ENCODE measurements around the gene IFNA6. TPM values are rescaled to one million over a fixed set of nuclear protein-coding genes. Genes with fewer than 3 reads are reported as not detected.

IFNA6 gene
- total RNA-seq, 1 donor from 2014 or later = not detected

DNA sequence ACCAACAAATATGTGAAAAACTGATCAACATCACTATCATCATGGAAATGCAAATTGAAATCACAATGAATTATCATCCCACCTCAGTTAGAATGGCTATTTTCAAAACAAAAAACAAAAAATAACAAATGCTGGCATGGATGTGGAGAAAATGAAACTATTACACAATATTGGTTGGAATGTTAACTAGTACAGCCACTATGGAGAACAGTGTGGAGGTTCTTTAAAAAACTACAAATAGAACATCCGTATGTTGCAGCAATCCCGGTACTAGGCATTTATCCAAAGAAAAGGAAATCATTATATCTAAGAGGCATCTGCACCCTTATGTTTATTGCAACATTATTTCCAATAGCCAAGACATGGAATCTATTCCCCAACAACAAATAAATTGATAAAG is 36.5 kb downstream of the IFNA6 start:
- Mint-ChIP-seq H3K4me1 (peaks cover 5% of the 10 kb centered on the region), H3K36me3 (no peaks in the 10 kb centered on the region), H3K27me3 (ENCODE audit: insufficient read depth, low read depth) (no peaks in the 10 kb centered on the region), H3K4me3 (no peak overlapping the region), H3K27ac (no peak overlapping the region), H3K9me3 (peaks cover 2% of the 10 kb centered on the region)
- no peaks in the 10 kb centered on the region for H4K20me1 ChIP-seq (ENCODE audit: low read depth)
- H3K4me1 ChIP-seq = no peaks in the 10 kb centered on the region
- no peak overlapping the region for H3K27ac ChIP-seq
- TF ChIP-seq, protein P1, sequence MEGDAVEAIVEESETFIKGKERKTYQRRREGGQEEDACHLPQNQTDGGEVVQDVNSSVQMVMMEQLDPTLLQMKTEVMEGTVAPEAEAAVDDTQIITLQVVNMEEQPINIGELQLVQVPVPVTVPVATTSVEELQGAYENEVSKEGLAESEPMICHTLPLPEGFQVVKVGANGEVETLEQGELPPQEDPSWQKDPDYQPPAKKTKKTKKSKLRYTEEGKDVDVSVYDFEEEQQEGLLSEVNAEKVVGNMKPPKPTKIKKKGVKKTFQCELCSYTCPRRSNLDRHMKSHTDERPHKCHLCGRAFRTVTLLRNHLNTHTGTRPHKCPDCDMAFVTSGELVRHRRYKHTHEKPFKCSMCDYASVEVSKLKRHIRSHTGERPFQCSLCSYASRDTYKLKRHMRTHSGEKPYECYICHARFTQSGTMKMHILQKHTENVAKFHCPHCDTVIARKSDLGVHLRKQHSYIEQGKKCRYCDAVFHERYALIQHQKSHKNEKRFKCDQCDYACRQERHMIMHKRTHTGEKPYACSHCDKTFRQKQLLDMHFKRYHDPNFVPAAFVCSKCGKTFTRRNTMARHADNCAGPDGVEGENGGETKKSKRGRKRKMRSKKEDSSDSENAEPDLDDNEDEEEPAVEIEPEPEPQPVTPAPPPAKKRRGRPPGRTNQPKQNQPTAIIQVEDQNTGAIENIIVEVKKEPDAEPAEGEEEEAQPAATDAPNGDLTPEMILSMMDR (IDR thresholded peaks at IDR 0.05) = no peak
- TF ChIP-seq EZH2 (IDR thresholded peaks at IDR 0.05) (no peak), EZH2phosphoT487 (IDR thresholded peaks at IDR 0.05) (no peak)
- no peak overlapping the region for H3K4me3 ChIP-seq
- peaks cover 33% of the 10 kb centered on the region for H3K27me3 ChIP-seq
- H3K9ac ChIP-seq = no peak overlapping the region
- H3K79me2 ChIP-seq (ENCODE audit: low read depth) = no peaks in the 10 kb centered on the region
- H3K9me3 ChIP-seq (ENCODE audit: low read depth) = no peaks in the 10 kb centered on the region
- H3K4me2 ChIP-seq = no peak overlapping the region
- H3K36me3 ChIP-seq = no peaks in the 10 kb centered on the region
- no peak overlapping the region for H2AFZ ChIP-seq (replicated peaks)
- H3F3A ChIP-seq (ENCODE audit: low read depth) = no peaks in the 10 kb centered on the region
- DNase-seq (ENCODE audit: low spot score) = no peak

DNA sequence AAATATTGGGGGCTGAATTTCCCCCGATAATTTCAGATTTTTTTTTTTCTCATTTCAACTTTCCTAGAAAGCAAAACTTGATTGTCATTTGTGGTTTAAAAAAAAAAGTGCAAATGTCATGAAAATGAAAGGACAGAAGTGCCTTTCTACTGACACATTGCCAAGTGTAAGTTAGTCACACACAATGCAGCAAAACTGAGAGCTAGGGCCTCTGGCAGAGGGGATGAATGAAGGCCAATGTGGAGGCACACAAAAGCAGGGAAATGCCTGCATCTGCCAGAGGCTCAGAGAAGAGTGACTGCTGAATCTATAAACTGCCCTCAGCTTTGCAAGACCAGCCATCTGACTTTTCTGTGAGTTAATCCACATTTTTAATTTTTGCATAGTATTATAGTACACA is 38.8 kb downstream of the IFNA6 start:
- Mint-ChIP-seq H3K4me1 (no peaks in the 10 kb centered on the region), H3K9me3 (peaks cover 2% of the 10 kb centered on the region), H3K4me3 (no peak overlapping the region), H3K27me3 (ENCODE audit: insufficient read depth, low read depth) (no peaks in the 10 kb centered on the region), H3K27ac (no peak overlapping the region), H3K36me3 (no peaks in the 10 kb centered on the region)
- Histone ChIP-seq H3K9ac (no peak overlapping the region), H3K27ac (no peak overlapping the region), H3K27me3 (peaks cover 25% of the 10 kb centered on the region), H3K9me3 (ENCODE audit: low read depth) (no peaks in the 10 kb centered on the region), H3K79me2 (ENCODE audit: low read depth) (no peaks in the 10 kb centered on the region), H3K4me1 (no peaks in the 10 kb centered on the region), H3K4me3 (no peak overlapping the region), H3K4me2 (no peak overlapping the region), H4K20me1 (ENCODE audit: low read depth) (no peaks in the 10 kb centered on the region), H3K36me3 (no peaks in the 10 kb centered on the region), H2AFZ (replicated peaks) (no peak overlapping the region), H3F3A (ENCODE audit: low read depth) (no peaks in the 10 kb centered on the region)
- TF ChIP-seq EZH2phosphoT487 (IDR thresholded peaks at IDR 0.05) (no peak), EZH2 (IDR thresholded peaks at IDR 0.05) (no peak)
- TF ChIP-seq, protein P1 (IDR thresholded peaks at IDR 0.05) = no peak
- no peak for DNase-seq (ENCODE audit: low spot score)

DNA sequence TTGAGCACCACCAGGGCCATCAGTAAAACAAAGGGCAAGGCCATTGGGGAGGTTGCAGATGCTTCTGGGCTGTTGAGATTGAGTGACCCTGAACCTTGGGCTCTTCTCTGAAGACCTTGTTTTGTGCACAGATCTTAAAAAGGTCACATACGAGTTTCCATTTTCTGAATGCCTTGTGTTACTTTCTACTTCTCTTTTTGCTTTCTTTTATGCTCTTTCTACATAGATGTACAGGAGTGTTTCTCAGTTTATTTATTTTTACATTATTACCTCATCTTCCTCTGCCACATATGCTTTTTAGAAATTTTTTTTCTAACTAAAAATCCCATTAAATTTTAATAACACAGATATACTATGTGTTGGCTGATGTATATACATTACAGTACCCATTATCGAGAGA is 45.5 kb downstream of the IFNA6 start, which contains the start of gene IFNA5:
IFNA5 (minus strand) TSS at position 101 of the 400 bp plus-strand sequence; CDS start at position 44, 57 bp downstream.
- TF ChIP-seq, protein P1 (IDR thresholded peaks at IDR 0.05) = no peak
- TF ChIP-seq EZH2phosphoT487 (IDR thresholded peaks at IDR 0.05) = no peak
- TF ChIP-seq EZH2 (IDR thresholded peaks at IDR 0.05) = no peak
- Histone ChIP-seq H3K27ac (no peak within 1 kb of the TSS), H3K9ac (no peak within 1 kb of the TSS), H3K36me3 (no peaks in the 10 kb centered on the region), H3K4me3 (no peak within 1 kb of the TSS), H3F3A (ENCODE audit: low read depth) (no peaks in the 10 kb centered on the region), H3K79me2 (ENCODE audit: low read depth) (no peaks in the 10 kb centered on the region), H2AFZ (replicated peaks) (no peak within 1 kb of the TSS), H3K4me1 (no peaks in the 10 kb centered on the region), H3K27me3 (peaks cover 34% of the 10 kb centered on the region), H3K9me3 (ENCODE audit: low read depth) (no peaks in the 10 kb centered on the region), H4K20me1 (ENCODE audit: low read depth) (no peaks in the 10 kb centered on the region), H3K4me2 (no peak within 1 kb of the TSS)
- Mint-ChIP-seq H3K27me3 (ENCODE audit: insufficient read depth, low read depth) (no peaks in the 10 kb centered on the region), H3K4me3 (no peak within 1 kb of the TSS), H3K36me3 (no peaks in the 10 kb centered on the region), H3K4me1 (no peaks in the 10 kb centered on the region), H3K9me3 (no peaks in the 10 kb centered on the region), H3K27ac (no peak within 1 kb of the TSS)
- no peak for DNase-seq (ENCODE audit: low spot score)

Other genes starting within 250 kb of the IFNA6 start
- gene IFNW1, start 209.1 kb downstream of the IFNA6 start, total RNA-seq (ENCODE audit: low replicate concordance) = not detected in 2 replicates
- not detected in 2 replicates for gene IFNA21, start 184.2 kb downstream of the IFNA6 start, total RNA-seq (ENCODE audit: low replicate concordance)
- not detected in 2 replicates for gene IFNA4, start 163.3 kb downstream of the IFNA6 start, total RNA-seq (ENCODE audit: low replicate concordance)
- not detected in 2 replicates for gene IFNA7, start 148.7 kb downstream of the IFNA6 start, total RNA-seq (ENCODE audit: low replicate concordance)
- not detected in 2 replicates for gene IFNA10, start 143.7 kb downstream of the IFNA6 start, total RNA-seq (ENCODE audit: low replicate concordance)
- not detected in 2 replicates for gene IFNA16, start 133.6 kb downstream of the IFNA6 start, total RNA-seq (ENCODE audit: low replicate concordance)
- not detected in 2 replicates for gene IFNA17, start 122.7 kb downstream of the IFNA6 start, total RNA-seq (ENCODE audit: low replicate concordance)
- gene IFNA14, start 110.9 kb downstream of the IFNA6 start, total RNA-seq (ENCODE audit: low replicate concordance) = not detected in 2 replicates
- gene IFNA5, start 45.6 kb downstream of the IFNA6 start, total RNA-seq (ENCODE audit: low replicate concordance) = 0.21 TPM in 1 of 2 replicates, not detected in the other
- gene KLHL9, start 15.5 kb downstream of the IFNA6 start, total RNA-seq (ENCODE audit: low replicate concordance) = 33.5 and 42.0 TPM in 2 replicates
- gene IFNA13, start 17.2 kb upstream of the IFNA6 start, total RNA-seq (ENCODE audit: low replicate concordance) = not detected in 2 replicates
- gene IFNA2, start 34.5 kb upstream of the IFNA6 start, total RNA-seq (ENCODE audit: low replicate concordance) = not detected in 2 replicates
- not detected in 2 replicates for gene IFNA8, start 58.2 kb upstream of the IFNA6 start, total RNA-seq (ENCODE audit: low replicate concordance)
- gene IFNA1, start 89.6 kb upstream of the IFNA6 start, total RNA-seq (ENCODE audit: low replicate concordance) = not detected in 2 replicates
- gene IFNE, start 131.4 kb upstream of the IFNA6 start, total RNA-seq (ENCODE audit: low replicate concordance) = 0.12 TPM in 1 of 2 replicates, not detected in the other